ENCODE results near the gene HBA2.
"Not testable (repeated sequence)": the region's sequence is repeated elsewhere in the genome, so short reads cannot be mapped to it uniquely, and the experiment has no call there.

The HBA2 gene

DNA sequence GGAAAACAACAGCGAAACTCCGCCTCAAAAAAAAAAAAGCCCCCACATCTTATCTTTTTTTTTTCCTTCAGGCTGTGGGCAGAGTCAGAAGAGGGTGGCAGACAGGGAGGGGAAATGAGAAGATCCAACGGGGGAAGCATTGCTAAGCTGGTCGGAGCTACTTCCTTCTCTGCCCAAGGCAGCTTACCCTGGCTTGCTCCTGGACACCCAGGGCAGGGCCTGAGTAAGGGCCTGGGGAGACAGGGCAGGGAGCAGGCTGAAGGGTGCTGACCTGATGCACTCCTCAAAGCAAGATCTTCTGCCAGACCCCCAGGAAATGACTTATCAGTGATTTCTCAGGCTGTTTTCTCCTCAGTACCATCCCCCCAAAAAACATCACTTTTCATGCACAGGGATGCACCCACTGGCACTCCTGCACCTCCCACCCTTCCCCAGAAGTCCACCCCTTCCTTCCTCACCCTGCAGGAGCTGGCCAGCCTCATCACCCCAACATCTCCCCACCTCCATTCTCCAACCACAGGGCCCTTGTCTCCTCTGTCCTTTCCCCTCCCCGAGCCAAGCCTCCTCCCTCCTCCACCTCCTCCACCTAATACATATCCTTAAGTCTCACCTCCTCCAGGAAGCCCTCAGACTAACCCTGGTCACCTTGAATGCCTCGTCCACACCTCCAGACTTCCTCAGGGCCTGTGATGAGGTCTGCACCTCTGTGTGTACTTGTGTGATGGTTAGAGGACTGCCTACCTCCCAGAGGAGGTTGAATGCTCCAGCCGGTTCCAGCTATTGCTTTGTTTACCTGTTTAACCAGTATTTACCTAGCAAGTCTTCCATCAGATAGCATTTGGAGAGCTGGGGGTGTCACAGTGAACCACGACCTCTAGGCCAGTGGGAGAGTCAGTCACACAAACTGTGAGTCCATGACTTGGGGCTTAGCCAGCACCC lies 2.6 kb downstream of the HBA2 start:
- peak in 2 of 3 donors; percentile 46 to 49 for DNase-seq
- Histone ChIP-seq H3K4me3 (ENCODE audit: control insufficient read depth in 1 of 7, extremely low read depth in 1 of 7, insufficient read depth in 4 of 7, low read depth in 2 of 7, low read length in 6 of 7) (no peak overlapping the region), H3K4me1 (ENCODE audit: control extremely low read depth in 1 of 4, control insufficient read depth in 4 of 4, insufficient read depth in 4 of 4, low read length in 3 of 4) (peaks cover 0 to 29% (median 16%) of the 10 kb centered on the region in 4 experiments), H3K27me3 (replicated peaks in 2 of 5; ENCODE audit: control insufficient read depth in 4 of 5, insufficient read depth in 5 of 5, low read length in 4 of 5) (peaks cover 0 to 75% (median 24%) of the 10 kb centered on the region in 5 experiments), H3K9me3 (ENCODE audit: control extremely low read depth in 1 of 5, control insufficient read depth in 4 of 5, insufficient read depth in 2 of 5, low read depth in 1 of 5, low read length in 4 of 5) (peaks cover 0 to 2% (median 0%) of the 10 kb centered on the region in 5 experiments), H3K27ac (ENCODE audit: insufficient read depth in 1 of 2, low read depth in 1 of 2, low read length in 2 of 2, poor library complexity in 1 of 2, severe bottlenecking in 2 of 2) (no peak overlapping the region), H3K36me3 (ENCODE audit: control insufficient read depth in 4 of 4, insufficient read depth in 4 of 4, low read length in 3 of 4) (no peaks in the 10 kb centered on the region)
- POLR2A ChIA-PET = no interaction called here
- CTCF ChIA-PET = interaction anchor here (1.0 to 1.7 kb wide), 3 partner anchors 16 to 58 kb away, joined by 3 to 4 read pairs (median 3); no protein-coding TSS in a partner anchor
- WGBS (ENCODE audit: insufficient coverage) = 4% methylated on average over 3 of the region's 8 CpGs

DNA sequence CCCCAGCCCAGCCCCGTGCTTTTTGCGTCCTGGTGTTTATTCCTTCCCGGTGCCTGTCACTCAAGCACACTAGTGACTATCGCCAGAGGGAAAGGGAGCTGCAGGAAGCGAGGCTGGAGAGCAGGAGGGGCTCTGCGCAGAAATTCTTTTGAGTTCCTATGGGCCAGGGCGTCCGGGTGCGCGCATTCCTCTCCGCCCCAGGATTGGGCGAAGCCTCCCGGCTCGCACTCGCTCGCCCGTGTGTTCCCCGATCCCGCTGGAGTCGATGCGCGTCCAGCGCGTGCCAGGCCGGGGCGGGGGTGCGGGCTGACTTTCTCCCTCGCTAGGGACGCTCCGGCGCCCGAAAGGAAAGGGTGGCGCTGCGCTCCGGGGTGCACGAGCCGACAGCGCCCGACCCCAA lies 3.3 kb downstream of the HBA2 start:
- peaks cover 0 to 35% (median 23%) of the 10 kb centered on the region in 4 experiments for H3K4me1 ChIP-seq (ENCODE audit: control extremely low read depth in 1 of 4, control insufficient read depth in 4 of 4, insufficient read depth in 4 of 4, low read length in 3 of 4)
- peak overlapping the region in 1 of 7 experiments; percentile 50 for H3K4me3 ChIP-seq (ENCODE audit: control insufficient read depth in 1 of 7, extremely low read depth in 1 of 7, insufficient read depth in 4 of 7, low read depth in 2 of 7, low read length in 6 of 7)
- CTCF ChIA-PET = interaction anchor here (1.7 kb wide), 1 partner anchor 59 kb away, joined by 4 read pairs; no protein-coding TSS in a partner anchor
- H3K9me3 ChIP-seq (ENCODE audit: control extremely low read depth in 1 of 5, control insufficient read depth in 4 of 5, insufficient read depth in 2 of 5, low read depth in 1 of 5, low read length in 4 of 5); POLR2A ChIA-PET; DNase-seq; H3K27ac ChIP-seq (ENCODE audit: insufficient read depth in 1 of 2, low read depth in 1 of 2, low read length in 2 of 2, poor library complexity in 1 of 2, severe bottlenecking in 2 of 2); H3K36me3 ChIP-seq (ENCODE audit: control insufficient read depth in 4 of 4, insufficient read depth in 4 of 4, low read length in 3 of 4): not testable (repeated sequence)
- no CpG with 5 or more reads among the region's 39 CpGs for WGBS (ENCODE audit: insufficient coverage)
- peaks cover 0 to 70% (median 21%) of the 10 kb centered on the region in 5 experiments for H3K27me3 ChIP-seq (replicated peaks in 2 of 5; ENCODE audit: control insufficient read depth in 4 of 5, insufficient read depth in 5 of 5, low read length in 4 of 5)

DNA sequence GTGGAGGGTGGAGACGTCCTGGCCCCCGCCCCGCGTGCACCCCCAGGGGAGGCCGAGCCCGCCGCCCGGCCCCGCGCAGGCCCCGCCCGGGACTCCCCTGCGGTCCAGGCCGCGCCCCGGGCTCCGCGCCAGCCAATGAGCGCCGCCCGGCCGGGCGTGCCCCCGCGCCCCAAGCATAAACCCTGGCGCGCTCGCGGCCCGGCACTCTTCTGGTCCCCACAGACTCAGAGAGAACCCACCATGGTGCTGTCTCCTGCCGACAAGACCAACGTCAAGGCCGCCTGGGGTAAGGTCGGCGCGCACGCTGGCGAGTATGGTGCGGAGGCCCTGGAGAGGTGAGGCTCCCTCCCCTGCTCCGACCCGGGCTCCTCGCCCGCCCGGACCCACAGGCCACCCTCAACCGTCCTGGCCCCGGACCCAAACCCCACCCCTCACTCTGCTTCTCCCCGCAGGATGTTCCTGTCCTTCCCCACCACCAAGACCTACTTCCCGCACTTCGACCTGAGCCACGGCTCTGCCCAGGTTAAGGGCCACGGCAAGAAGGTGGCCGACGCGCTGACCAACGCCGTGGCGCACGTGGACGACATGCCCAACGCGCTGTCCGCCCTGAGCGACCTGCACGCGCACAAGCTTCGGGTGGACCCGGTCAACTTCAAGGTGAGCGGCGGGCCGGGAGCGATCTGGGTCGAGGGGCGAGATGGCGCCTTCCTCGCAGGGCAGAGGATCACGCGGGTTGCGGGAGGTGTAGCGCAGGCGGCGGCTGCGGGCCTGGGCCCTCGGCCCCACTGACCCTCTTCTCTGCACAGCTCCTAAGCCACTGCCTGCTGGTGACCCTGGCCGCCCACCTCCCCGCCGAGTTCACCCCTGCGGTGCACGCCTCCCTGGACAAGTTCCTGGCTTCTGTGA lies 4.1 kb downstream of the HBA2 start, which contains the start of gene HBA1:
Gene HBA1 (plus strand): TSS at position 204 of the 906 bp plus-strand sequence. CDS start 37 bp downstream, at position 241.
- H3K9me3 ChIP-seq (ENCODE audit: control extremely low read depth in 1 of 5, control insufficient read depth in 4 of 5, insufficient read depth in 2 of 5, low read depth in 1 of 5, low read length in 4 of 5); DNase-seq; H3K36me3 ChIP-seq (ENCODE audit: control insufficient read depth in 4 of 4, insufficient read depth in 4 of 4, low read length in 3 of 4); H3K27ac ChIP-seq (ENCODE audit: insufficient read depth in 1 of 2, low read depth in 1 of 2, low read length in 2 of 2, poor library complexity in 1 of 2, severe bottlenecking in 2 of 2); POLR2A ChIA-PET: not testable (repeated sequence)
- H3K27me3 ChIP-seq (replicated peaks in 2 of 5; ENCODE audit: control insufficient read depth in 4 of 5, insufficient read depth in 5 of 5, low read length in 4 of 5) = peaks cover 0 to 64% (median 19%) of the 10 kb centered on the region in 5 experiments
- CTCF ChIA-PET = interaction anchor here (1.5 kb wide), 1 partner anchor 59 kb away, joined by 3 read pairs; no protein-coding TSS in a partner anchor
- H3K4me3 ChIP-seq (ENCODE audit: control insufficient read depth in 1 of 7, extremely low read depth in 1 of 7, insufficient read depth in 4 of 7, low read depth in 2 of 7, low read length in 6 of 7) = peak within 1 kb of the TSS in 1 of 7 experiments; percentile 50
- H3K4me1 ChIP-seq (ENCODE audit: control extremely low read depth in 1 of 4, control insufficient read depth in 4 of 4, insufficient read depth in 4 of 4, low read length in 3 of 4) = peaks cover 0 to 38% (median 29%) of the 10 kb centered on the region in 4 experiments
- no CpG with 5 or more reads among the region's 88 CpGs for WGBS (ENCODE audit: insufficient coverage)

DNA sequence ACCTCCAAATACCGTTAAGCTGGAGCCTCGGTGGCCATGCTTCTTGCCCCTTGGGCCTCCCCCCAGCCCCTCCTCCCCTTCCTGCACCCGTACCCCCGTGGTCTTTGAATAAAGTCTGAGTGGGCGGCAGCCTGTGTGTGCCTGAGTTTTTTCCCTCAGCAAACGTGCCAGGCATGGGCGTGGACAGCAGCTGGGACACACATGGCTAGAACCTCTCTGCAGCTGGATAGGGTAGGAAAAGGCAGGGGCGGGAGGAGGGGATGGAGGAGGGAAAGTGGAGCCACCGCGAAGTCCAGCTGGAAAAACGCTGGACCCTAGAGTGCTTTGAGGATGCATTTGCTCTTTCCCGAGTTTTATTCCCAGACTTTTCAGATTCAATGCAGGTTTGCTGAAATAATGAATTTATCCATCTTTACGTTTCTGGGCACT lies 4.7 kb downstream of the HBA2 start:
- 16% methylated on average over 9 of the region's 13 CpGs for WGBS (ENCODE audit: insufficient coverage)
- DNase-seq = no peak
- POLR2A ChIA-PET = interaction anchor here (0.6 kb wide), 1 partner anchor 12 kb away, joined by 4 read pairs; no protein-coding TSS in a partner anchor
- H3K27me3 ChIP-seq (replicated peaks in 2 of 5; ENCODE audit: control insufficient read depth in 4 of 5, insufficient read depth in 5 of 5, low read length in 4 of 5) = peaks cover 0 to 62% (median 17%) of the 10 kb centered on the region in 5 experiments
- CTCF ChIA-PET = interaction anchor here (1.5 to 1.9 kb wide), 2 partner anchors 10 to 59 kb away, joined by 3 to 6 read pairs; no protein-coding TSS in a partner anchor
- H3K27ac ChIP-seq (ENCODE audit: insufficient read depth in 1 of 2, low read depth in 1 of 2, low read length in 2 of 2, poor library complexity in 1 of 2, severe bottlenecking in 2 of 2) = no peak overlapping the region
- H3K36me3 ChIP-seq (ENCODE audit: control insufficient read depth in 4 of 4, insufficient read depth in 4 of 4, low read length in 3 of 4) = no peaks in the 10 kb centered on the region
- H3K4me1 ChIP-seq (ENCODE audit: control extremely low read depth in 1 of 4, control insufficient read depth in 4 of 4, insufficient read depth in 4 of 4, low read length in 3 of 4) = peaks cover 0 to 38% (median 29%) of the 10 kb centered on the region in 4 experiments
- no peak overlapping the region for H3K4me3 ChIP-seq (ENCODE audit: control insufficient read depth in 1 of 7, extremely low read depth in 1 of 7, insufficient read depth in 4 of 7, low read depth in 2 of 7, low read length in 6 of 7)
- peaks cover 0 to 2% (median 0%) of the 10 kb centered on the region in 5 experiments for H3K9me3 ChIP-seq (ENCODE audit: control extremely low read depth in 1 of 5, control insufficient read depth in 4 of 5, insufficient read depth in 2 of 5, low read depth in 1 of 5, low read length in 4 of 5)

DNA sequence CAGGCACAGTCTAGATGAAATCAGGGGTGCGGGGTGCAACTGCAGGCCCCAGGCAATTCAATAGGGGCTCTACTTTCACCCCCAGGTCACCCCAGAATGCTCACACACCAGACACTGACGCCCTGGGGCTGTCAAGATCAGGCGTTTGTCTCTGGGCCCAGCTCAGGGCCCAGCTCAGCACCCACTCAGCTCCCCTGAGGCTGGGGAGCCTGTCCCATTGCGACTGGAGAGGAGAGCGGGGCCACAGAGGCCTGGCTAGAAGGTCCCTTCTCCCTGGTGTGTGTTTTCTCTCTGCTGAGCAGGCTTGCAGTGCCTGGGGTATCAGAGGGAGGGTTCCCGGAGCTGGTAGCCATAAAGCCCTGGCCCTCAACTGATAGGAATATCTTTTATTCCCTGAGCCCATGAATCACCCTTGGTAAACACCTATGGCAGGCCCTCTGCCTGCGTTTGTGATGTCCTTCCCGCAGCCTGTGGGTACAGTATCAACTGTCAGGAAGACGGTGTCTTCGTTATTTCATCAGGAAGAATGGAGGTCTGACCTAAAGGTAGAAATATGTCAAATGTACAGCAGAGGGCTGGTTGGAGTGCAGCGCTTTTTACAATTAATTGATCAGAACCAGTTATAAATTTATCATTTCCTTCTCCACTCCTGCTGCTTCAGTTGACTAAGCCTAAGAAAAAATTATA lies 5.4 kb downstream of the HBA2 start:
- DNase-seq = no peak
- no peaks in the 10 kb centered on the region for H3K36me3 ChIP-seq (ENCODE audit: control insufficient read depth in 4 of 4, insufficient read depth in 4 of 4, low read length in 3 of 4)
- H3K27ac ChIP-seq (ENCODE audit: insufficient read depth in 1 of 2, low read depth in 1 of 2, low read length in 2 of 2, poor library complexity in 1 of 2, severe bottlenecking in 2 of 2) = no peak overlapping the region
- H3K9me3 ChIP-seq (ENCODE audit: control extremely low read depth in 1 of 5, control insufficient read depth in 4 of 5, insufficient read depth in 2 of 5, low read depth in 1 of 5, low read length in 4 of 5) = peaks cover 0 to 2% (median 0%) of the 10 kb centered on the region in 5 experiments
- CTCF ChIA-PET = interaction anchor here (1.2 to 5.5 kb wide), 4 partner anchors 10 to 72 kb away, joined by 3 to 30 read pairs (median 4); no protein-coding TSS in a partner anchor
- peaks cover 0 to 62% (median 17%) of the 10 kb centered on the region in 5 experiments for H3K27me3 ChIP-seq (replicated peaks in 2 of 5; ENCODE audit: control insufficient read depth in 4 of 5, insufficient read depth in 5 of 5, low read length in 4 of 5)
- H3K4me1 ChIP-seq (ENCODE audit: control extremely low read depth in 1 of 4, control insufficient read depth in 4 of 4, insufficient read depth in 4 of 4, low read length in 3 of 4) = peaks cover 0 to 38% (median 29%) of the 10 kb centered on the region in 4 experiments
- POLR2A ChIA-PET = interaction anchor here (0.6 kb wide), 1 partner anchor 13 kb away, joined by 4 read pairs; no protein-coding TSS in a partner anchor
- no peak overlapping the region for H3K4me3 ChIP-seq (ENCODE audit: control insufficient read depth in 1 of 7, extremely low read depth in 1 of 7, insufficient read depth in 4 of 7, low read depth in 2 of 7, low read length in 6 of 7)
- WGBS (ENCODE audit: insufficient coverage) = 85% methylated on average over 6 of the region's 11 CpGs

DNA sequence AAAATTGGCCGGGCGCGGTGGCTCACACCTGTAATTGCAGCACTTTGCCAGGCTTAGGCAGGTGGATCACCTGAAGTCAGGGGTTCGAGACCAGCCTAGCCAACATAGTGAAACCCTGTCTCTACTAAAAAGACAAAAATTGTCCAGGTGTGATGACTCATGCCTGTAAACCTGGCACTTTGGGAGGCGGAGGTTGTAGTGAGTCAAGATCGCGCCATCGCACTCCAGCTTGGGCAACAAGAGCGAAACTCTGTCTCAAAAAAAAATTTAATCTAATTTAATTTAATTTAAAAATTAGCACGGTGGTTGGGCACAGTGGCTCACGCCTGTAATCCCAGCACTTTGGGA lies 6.0 kb downstream of the HBA2 start:
- WGBS (ENCODE audit: insufficient coverage) = 90% methylated on average over 3 of the region's 11 CpGs
- CTCF ChIA-PET = interaction anchor here (1.2 to 5.5 kb wide), 3 partner anchors 11 to 72 kb away, joined by 3 to 30 read pairs (median 6); no protein-coding TSS in a partner anchor
- POLR2A ChIA-PET = no interaction called here
- no peak for DNase-seq
- H3K4me3 ChIP-seq (ENCODE audit: control insufficient read depth in 1 of 7, extremely low read depth in 1 of 7, insufficient read depth in 4 of 7, low read depth in 2 of 7, low read length in 6 of 7) = no peak overlapping the region
- no peaks in the 10 kb centered on the region for H3K36me3 ChIP-seq (ENCODE audit: control insufficient read depth in 4 of 4, insufficient read depth in 4 of 4, low read length in 3 of 4)
- peaks cover 0 to 34% (median 28%) of the 10 kb centered on the region in 4 experiments for H3K4me1 ChIP-seq (ENCODE audit: control extremely low read depth in 1 of 4, control insufficient read depth in 4 of 4, insufficient read depth in 4 of 4, low read length in 3 of 4)
- peaks cover 0 to 2% (median 0%) of the 10 kb centered on the region in 5 experiments for H3K9me3 ChIP-seq (ENCODE audit: control extremely low read depth in 1 of 5, control insufficient read depth in 4 of 5, insufficient read depth in 2 of 5, low read depth in 1 of 5, low read length in 4 of 5)
- H3K27ac ChIP-seq (ENCODE audit: insufficient read depth in 1 of 2, low read depth in 1 of 2, low read length in 2 of 2, poor library complexity in 1 of 2, severe bottlenecking in 2 of 2) = no peak overlapping the region
- H3K27me3 ChIP-seq (replicated peaks in 2 of 5; ENCODE audit: control insufficient read depth in 4 of 5, insufficient read depth in 5 of 5, low read length in 4 of 5) = peaks cover 0 to 57% (median 17%) of the 10 kb centered on the region in 5 experiments
